GM04503 (cell line): ENCODE results near the gene PTX4.

Experiments used
- DNase-seq: peaks from one replicate; pipeline ENCODE4 v3.0.0-alpha.2; 2012; ENCODE audit warnings: low read depth

The PTX4 gene

DNA sequence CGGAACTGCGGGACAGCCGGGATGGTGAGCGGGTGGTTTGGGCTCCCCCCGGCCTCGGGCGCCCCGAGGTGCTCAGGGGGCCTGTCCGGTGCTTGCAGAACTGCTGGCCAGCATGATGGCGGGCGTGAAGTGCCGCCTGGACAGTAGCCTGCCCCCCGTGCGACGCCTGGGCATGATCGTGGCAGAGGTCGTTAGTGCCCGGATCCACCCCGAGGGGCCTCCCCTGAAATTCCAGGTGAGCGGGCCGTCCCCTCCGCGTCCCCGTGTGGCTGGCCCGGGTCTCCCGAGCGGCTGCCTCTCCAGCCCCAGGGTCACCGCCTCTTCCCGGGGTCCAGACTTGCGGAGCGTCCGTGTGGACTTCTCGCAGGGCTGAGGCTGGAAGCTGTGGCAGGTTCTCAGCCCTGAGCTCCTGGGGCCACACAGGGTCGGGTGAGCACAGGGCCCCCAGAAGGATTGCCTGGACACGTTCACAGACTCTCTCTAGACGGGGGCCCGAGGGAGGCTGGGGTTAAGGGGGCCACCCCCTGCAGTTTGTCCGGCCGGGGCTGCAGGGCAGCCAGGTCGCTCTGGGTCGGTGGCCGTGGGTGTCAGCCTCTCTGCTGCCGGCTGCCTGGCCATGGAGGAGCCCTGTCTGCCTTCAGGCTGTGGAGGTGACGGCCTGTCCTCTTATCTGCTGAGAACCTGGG lies 11.9 kb upstream of the PTX4 start:
- no peak for DNase-seq

GRCh38 chr16:1499756-1500464 lies 11.2 kb upstream of the PTX4 start:
- no peak for DNase-seq

- DNase-seq: no peak
Measured at GRCh38 chr16:1498899-1499676, 10.3 kb upstream of the PTX4 start.

- no peak for DNase-seq
Measured at GRCh38 chr16:1497014-1497598, 8.4 kb upstream of the PTX4 start.

- no peak for DNase-seq
Measured at GRCh38 chr16:1496464-1496863, 7.7 kb upstream of the PTX4 start.

GRCh38 chr16:1495889-1496262 lies 7.1 kb upstream of the PTX4 start:
- no peak for DNase-seq

DNA sequence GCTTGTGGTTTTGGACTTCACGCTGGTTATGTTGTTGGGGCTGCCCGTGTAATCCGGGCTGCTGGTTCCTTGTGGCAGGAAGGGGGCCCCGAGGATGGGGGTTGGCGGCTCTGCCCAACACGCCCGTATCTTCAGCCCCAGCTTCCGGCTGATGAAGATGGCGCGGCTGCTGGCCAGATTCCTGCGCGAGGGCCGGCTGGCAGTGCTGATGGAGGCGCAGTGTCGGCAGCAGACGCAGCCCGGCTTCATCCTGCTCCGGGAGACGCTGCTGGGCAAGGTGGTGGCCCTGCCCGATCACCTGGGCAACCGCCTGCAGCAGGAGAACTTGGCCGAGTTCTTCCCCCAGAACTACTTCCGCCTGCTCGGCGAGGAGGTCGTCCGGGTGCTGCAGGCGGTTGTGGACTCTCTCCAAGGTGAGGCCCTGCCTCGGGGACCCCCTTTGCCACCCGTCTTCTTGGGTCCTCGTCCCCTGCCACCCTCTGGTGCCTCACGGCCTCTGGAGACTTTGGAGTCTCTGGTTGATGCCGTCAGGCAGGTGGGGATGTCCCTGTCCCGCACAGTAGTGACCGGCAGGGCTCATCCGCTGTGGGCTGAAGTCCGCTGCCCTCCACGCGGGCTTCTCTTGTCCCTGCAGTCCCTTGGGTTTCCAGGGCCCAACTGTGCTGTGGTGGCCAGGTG lies 6.6 kb upstream of the PTX4 start:
- no peak for DNase-seq

GRCh38 chr16:1494711-1495110 lies 6.0 kb upstream of the PTX4 start:
- DNase-seq: no peak

DNA sequence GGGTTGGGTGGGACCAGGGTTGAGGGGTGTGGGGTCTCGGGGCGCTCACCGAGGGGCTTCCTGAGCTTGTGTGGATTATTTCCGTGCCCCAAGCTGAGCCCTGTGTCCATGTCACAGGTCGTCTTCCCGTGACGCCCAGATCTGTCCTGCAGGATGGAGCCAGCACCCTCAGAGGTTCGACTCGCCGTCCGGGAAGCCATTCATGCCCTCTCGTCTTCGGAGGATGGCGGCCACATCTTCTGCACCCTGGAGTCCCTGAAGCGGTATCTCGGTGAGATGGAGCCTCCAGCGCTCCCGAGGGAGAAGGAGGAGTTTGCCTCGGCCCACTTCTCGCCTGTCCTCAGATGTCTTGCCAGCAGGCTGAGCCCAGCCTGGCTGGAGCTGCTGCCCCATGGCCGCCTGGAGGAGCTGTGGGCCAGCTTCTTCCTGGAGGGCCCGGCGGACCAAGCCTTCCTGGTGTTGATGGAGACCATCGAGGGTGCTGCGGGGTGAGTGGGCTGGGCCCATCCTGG lies 5.4 kb upstream of the PTX4 start:
- peak; percentile 42 for DNase-seq

GRCh38 chr16:1493746-1494094 lies 5.0 kb upstream of the PTX4 start:
- no peak for DNase-seq

DNA sequence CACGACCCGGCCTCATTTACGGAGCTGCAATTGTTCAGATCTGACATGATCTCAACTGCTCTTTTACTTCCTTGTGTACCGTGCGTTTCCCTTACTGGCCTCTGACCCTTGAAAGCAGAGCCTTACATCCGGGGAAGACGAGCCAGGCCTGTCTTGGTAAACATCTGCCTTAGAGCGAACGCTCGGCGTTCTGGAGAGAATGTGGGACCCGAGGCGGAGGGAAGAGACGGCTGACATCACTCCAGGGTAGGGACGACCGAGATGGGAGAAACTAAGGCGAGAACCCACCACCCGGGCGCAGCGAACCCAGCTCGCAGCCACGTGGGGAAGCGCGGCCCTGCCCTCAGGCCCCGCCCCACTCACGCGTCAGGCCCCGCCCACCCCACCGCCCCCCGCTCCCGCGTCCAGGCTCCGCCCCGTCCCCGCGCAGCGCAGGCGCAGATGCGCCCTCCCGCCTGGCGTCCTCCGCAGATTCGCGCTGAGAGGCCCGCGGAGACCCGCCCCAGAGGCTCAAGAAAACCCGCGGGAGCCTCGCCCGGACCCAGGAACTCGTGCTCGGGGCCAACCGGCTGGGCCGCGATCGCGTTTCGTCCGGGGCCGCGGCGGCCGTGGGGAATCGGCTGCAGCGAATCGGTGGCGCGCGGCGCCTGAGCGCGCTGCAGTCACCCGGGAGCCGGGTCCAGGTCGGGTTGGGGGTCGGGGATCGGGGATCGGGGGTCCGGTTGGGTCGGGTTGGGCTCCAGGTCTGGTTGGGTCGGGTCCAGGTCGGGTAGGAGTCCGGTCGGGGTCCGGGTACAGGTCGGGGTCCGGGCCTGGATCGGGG lies 4.4 kb upstream of the PTX4 start, which contains the start of gene TELO2:
TSS of gene TELO2 (plus strand) at position 438 of the 823 bp plus-strand sequence. CDS start 922 bp downstream, outside the sequence.
- DNase-seq: peak; percentile 14

- DNase-seq: no peak
Measured at GRCh38 chr16:1492082-1492922, 3.6 kb upstream of the PTX4 start.

DNA sequence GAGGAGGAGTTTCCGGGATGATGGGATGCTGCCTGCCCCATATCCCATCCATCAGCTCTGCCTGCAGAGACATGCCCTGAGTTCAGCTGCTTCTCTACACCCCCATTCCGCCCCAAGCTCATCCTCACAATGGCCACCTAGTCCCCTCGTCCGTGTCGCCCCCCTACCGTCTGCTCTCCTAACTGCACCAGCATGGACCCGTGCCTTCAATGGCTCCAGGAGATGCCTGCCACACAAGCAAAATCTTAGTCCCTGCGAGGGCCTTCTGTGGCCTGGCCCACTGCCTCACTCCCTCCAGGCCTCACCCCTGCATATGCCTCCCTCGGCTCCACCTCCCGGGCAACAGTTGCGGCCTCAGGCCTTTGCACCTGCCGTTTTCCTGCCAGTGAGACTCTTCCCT lies 2.6 kb upstream of the PTX4 start:
- DNase-seq: no peak

DNA sequence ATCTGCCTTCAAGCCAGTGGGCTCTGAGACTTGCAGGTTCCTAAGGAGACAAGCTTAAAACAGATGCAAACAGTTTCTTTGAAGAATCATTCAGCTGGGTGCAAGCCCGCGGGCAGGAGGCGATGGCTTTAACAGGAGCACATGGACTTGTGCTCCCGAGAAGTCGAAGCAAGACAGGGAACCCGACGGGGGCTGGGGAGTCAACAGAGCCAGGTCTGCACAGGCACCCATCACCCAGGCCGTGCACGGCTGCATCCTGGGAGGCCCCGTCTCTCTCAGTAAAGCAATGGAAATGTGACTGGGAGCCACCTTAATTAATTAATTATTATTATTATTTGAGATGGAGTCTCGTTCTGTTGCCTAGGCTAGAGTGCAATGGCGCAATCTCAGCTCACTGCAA lies 333 bp upstream of the PTX4 start:
- no peak for DNase-seq

- no peak for DNase-seq
Measured at GRCh38 chr16:1488054-1488601, 616 bp downstream of the PTX4 start.

- no peak for DNase-seq
Measured at GRCh38 chr16:1487395-1488053, 1.2 kb downstream of the PTX4 start.

- DNase-seq: no peak
Measured at GRCh38 chr16:1486551-1487390, 2.0 kb downstream of the PTX4 start.

DNA sequence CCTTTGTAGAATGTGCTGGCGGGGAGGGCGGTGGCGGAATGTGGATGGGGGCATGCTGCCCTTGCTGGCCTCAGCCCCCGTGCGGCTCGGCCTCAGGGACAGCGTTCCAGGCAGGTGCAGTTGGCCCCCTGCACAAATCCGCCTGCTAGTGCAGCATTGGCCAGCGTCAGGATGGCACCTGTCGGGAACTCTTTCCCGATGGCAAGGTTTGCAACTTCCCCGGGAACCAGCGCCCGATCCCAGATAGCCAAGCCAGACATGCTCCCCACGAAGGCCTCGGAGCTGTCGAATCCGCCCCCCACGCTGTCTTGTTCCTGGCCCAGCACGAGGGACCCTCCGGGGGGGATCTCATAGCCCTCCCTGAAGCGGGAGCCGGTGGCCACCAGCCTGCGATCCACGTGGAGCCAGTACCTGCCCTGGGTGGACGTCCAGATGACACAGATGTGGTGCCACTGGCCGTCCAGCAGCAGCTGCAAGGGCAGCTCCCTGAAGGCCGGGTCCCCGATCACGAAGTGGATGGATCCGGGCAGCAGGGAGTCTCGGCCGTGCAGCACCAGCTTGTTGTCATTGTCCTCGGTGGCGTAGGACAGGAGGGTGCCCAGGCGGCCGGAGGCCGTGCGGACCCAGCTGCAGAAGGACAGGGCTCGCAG lies 2.8 kb downstream of the PTX4 start:
- no peak for DNase-seq
